GM19372 (cell line): Measurements from ENCODE around the gene FGGY.
A peak's percentile ranks its signal among the peaks of the same experiment; 100 is the strongest.
"Not testable (repeated sequence)": the region's sequence is repeated elsewhere in the genome, so short reads cannot be mapped to it uniquely, and the experiment has no call there.

Experiments
- ATAC-seq: cut with Tn5 transposase; IDR thresholded peaks from one replicate; pipeline ENCODE4 v1.9.1; 2021; ENCODE audit warnings: mild to moderate bottlenecking, low read depth, moderate library complexity; ENCODE audit not compliant: unreplicated experiment

FGGY gene, protein sequence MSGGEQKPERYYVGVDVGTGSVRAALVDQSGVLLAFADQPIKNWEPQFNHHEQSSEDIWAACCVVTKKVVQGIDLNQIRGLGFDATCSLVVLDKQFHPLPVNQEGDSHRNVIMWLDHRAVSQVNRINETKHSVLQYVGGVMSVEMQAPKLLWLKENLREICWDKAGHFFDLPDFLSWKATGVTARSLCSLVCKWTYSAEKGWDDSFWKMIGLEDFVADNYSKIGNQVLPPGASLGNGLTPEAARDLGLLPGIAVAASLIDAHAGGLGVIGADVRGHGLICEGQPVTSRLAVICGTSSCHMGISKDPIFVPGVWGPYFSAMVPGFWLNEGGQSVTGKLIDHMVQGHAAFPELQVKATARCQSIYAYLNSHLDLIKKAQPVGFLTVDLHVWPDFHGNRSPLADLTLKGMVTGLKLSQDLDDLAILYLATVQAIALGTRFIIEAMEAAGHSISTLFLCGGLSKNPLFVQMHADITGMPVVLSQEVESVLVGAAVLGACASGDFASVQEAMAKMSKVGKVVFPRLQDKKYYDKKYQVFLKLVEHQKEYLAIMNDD

GRCh38 chr1:59296358-59297256 lies at the start of gene FGGY:
TSS of gene FGGY (plus strand) at chr1:59297094. CDS start at chr1:59321550, 24,456 bp downstream.
- peak; percentile 91 for ATAC-seq

GRCh38 chr1:59248758-59249157 lies 48.1 kb upstream of the FGGY start:
- ATAC-seq: no peak

- no peak for ATAC-seq
Observed at GRCh38 chr1:59249396-59250137, 47.3 kb upstream of the FGGY start.

GRCh38 chr1:59251061-59251460 lies 45.8 kb upstream of the FGGY start:
- not testable (repeated sequence) for ATAC-seq

DNA sequence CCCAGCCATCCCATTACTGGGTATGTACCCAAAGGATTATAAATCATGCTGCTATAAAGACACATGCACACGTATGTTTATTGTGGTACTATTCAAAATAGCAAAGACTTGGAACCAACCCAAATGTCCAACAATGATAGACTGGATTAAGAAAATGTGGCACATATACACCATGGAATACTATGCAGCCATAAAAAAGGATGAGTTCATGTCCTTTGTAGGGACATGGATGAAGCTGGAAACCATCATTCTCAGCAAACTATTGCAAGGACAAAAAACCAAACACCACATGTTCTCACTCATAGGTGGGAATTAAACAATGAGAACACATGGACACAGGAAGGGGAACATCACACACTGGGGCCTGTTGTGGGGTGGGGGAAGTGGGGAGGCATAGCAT lies 40.5 kb upstream of the FGGY start:
- ATAC-seq: not testable (repeated sequence)

DNA sequence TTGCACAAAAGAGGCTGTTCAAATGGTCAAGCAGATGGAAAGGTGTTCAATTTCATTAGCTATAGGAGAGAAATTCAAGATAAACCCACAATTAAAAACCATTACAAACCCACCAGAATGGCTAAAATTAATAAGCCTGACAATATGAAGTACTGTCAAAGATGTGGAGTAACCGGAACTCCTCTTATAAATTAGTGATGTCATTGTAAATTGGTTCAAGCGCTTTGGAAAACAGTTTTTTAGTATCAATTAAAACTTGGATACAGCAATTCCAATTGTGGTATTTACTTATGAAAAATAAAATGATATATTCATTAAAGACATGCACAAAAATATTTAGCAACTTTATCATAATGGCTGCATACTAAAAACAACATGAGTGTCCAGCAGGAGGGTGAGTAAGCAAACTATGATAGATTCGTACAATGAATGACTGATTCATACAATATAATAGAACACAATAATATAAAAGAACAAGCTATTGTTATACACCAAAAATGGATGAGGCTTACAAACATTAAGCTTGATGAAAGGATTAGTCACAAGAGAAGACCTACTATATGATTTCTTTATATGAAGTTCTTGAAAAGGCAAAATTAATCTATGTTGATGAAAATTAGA lies 38.4 kb upstream of the FGGY start:
- ATAC-seq: no peak

DNA sequence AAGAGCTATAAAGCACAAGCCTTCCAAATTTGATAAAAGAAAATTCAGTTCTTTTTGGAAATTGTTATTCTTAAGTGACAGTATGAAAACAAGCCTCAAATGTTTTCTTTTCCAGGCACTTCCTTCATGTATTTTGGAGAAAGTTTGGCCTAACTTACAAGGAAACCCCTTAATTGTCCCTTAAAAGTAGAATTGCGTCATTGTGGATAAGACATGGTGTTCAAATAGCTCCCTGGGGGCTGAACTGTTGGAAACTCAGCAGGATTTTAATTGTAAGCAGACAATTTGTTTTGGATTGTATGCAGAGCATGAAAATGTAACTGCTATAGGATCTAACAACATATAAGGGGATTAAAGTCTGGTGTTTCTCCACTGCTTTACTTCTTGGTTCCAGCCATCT lies 35.4 kb upstream of the FGGY start:
- no peak for ATAC-seq

GRCh38 chr1:59262631-59263030 lies 34.3 kb upstream of the FGGY start:
- no peak for ATAC-seq

DNA sequence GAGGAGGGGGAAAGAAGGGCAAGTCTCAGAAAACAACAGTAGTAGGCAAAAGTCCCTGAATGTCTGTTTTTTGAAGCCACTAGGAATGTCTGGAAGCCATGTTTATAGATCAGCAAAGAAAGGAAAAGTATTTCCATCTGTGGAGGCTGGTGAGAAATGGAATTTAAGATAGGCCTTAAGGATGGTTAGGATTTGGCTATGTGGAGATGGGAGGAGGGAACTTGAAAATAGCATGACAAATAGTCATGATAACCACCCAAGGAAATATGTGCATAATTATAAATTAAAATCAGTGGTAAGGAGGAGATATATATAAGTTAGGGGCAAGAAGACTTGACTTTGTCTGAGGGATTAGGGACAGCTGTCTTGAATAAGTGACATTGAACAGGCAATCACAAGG lies 33.8 kb upstream of the FGGY start:
- no peak for ATAC-seq

GRCh38 chr1:59265622-59266021 lies 31.3 kb upstream of the FGGY start:
- ATAC-seq: no peak

- ATAC-seq: peak; percentile 84
Observed at GRCh38 chr1:59266180-59266926, 30.5 kb upstream of the FGGY start.

DNA sequence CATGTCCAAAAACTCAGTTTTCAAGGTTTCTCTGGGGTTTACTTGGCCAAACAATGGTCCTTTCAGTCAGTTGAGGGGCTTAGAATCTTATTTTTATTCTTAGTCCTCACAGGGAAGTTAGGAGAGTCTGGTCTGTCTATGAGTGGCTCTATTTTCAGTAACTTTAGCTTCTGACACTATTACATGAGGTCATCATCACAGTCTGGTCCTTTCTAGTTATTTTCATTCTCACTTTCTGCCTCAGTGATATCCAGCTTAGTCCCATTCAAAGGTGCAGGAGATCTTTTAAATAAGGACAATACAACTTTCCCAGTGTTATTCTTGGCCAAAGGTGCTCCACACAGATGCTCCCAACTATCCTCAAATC lies 30.0 kb upstream of the FGGY start:
- ATAC-seq: peak; percentile 40

- no peak for ATAC-seq
Observed at GRCh38 chr1:59268406-59268805, 28.5 kb upstream of the FGGY start.

GRCh38 chr1:59271561-59272260 lies 25.2 kb upstream of the FGGY start:
- no peak for ATAC-seq

DNA sequence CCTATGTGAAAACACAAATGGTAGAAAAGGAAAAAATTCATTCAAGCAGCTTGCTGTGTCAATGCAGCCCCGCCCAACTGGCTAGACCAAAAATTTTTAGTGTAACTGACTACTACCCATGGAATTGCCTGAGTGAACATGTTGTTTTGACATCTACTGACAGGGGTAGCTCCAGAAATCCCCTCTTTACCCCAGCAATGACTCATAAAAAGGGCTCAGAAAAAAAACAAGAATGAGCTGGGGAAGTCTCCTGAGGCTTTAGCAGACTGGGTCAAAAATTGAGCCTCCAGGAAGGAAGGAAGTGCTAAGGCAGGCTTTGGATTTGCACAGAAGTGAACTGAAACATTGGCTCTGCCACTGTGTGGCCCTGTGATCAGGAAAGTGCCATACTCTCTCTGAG lies 24.4 kb upstream of the FGGY start:
- ATAC-seq: peak; percentile 67

DNA sequence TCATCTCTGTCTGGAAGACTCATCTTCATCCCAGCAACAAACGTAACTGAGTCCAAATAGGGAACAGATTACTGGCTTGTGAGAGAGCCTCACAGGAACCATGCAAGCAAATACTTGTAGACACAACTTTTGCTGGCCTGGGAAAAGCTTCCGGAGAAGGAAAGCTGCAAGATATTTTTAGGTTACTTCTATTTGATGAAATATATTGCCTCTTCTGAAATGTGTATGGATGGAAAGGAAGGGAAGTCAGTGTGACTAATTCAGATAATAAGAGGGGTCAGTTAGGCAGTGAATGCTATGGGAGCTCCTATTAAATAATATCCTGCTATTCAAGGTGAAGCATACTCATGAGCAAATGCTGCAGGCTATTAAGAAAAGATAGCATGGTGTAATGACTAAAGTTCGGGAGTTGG lies 20.4 kb upstream of the FGGY start:
- ATAC-seq: no peak

DNA sequence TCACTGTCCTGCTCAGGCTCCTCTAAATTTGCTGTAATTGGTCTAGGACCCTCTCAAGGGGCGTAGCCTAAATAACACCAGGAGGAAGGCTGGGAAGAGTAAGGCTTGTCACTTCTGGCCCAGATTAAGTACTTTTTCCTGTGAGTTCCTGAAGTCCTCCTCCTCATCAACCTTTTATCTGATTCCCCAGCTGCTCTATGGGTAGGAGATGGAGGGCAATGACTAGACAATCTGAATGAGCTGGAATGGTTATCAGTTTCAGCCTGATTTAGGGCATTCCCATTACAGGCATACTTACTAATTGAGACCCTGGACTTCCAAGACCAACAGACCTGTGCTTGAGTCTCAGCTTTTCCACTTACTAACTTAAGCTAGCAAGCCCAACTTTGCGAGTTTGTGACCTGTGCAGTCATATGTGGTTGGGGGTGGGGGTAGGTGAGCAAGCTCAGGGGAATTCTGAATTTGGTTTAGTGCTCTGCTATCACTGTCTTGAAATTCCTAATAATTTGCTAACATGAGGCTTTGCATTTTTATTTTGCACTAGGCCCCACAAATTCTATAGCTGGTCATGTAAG lies 18.0 kb upstream of the FGGY start:
- ATAC-seq: no peak

GRCh38 chr1:59279645-59280044 lies 17.2 kb upstream of the FGGY start:
- ATAC-seq: no peak

- no peak for ATAC-seq
Observed at GRCh38 chr1:59282951-59283350, 13.9 kb upstream of the FGGY start.
